Body of pancreas (tissue), 4 donors: ENCODE data around the gene RYR3. TPM values are rescaled to one million over a fixed set of nuclear protein-coding genes. Genes with fewer than 3 reads are reported as not detected.

Experiments used
- ATAC-seq: fragments of 150-250 bp; one replicate; pipeline ENCODE4 v1.9.1; 2016
- DNase-seq, 4 donors: peaks; one replicate each; pipeline ENCODE4 v3.0.0-alpha.2; 2019
- H3K27ac ChIP-seq, 4 donors: fragments of 200-600 bp; sonication (generic); 1 replicate in 3 of 4; 2 replicates in 1 of 4; pipeline versions ENCODE4 v1.5.1 to v1.6.1; 2016 to 2019; ENCODE audit warnings: mild to moderate bottlenecking in 1 of 4, mixed read lengths in 1 of 4, moderate library complexity in 1 of 4
- H3K27me3 ChIP-seq, 2 donors: fragments of 200-600 bp; sonication (generic); one replicate each; pipeline ENCODE4 v1.6.0; 2016; ENCODE audit warnings: mild to moderate bottlenecking in 1 of 2
- H3K36me3 ChIP-seq, 2 donors: fragments of 200-600 bp; sonication (generic); replicated peaks in 1 of 2; 2 replicates each; pipeline ENCODE4 v1.5.1; 2016; ENCODE audit warnings: low read depth in 2 of 2; ENCODE audit not compliant: insufficient read depth in 1 of 2
- H3K4me1 ChIP-seq: fragments of 200-600 bp; sonication (generic); one replicate; pipeline ENCODE4 v1.6.0; 2016
- H3K4me3 ChIP-seq, 2 donors: fragments of 200-600 bp; sonication (generic); 1 replicate in 1 of 2; 2 replicates in 1 of 2; pipeline ENCODE4 v1.5.1; 2016 to 2019
- H3K9me3 ChIP-seq, 3 donors: fragments of 200-600 bp; sonication (generic); 1 replicate in 2 of 3; 2 replicates in 1 of 3; pipeline ENCODE4 v1.5.1; 2016
- POLR2A ChIP-seq, 3 donors: fragments of 450-650 bp; IDR thresholded peaks; one replicate each; pipeline ENCODE4 v1.6.1; 2016; ENCODE audit warnings: antibody characterized with exemption in 3 of 3, mild to moderate bottlenecking in 2 of 3
- WGBS, 2 donors: methylation state at CpG; one replicate each; pipeline ENCODE4 v1.1.5; 2017; 5-methylcytosine and 5-hydroxymethylcytosine counted together
- intact Hi-C: fragments of 100-400 bp; cut with DNase I; formaldehyde crosslinking; loops from one replicate; pipeline ENCODE4 v1.15.1; 2023
- total RNA-seq, 2 donors: library from RNA; depleted of rRNA; stranded (reverse); fragments of >200 nt; gene quantifications; one replicate each; pipeline ENCODE4 v1.1.0, GENCODE V29; 2016
- TF ChIP-seq, protein P1 (sequence below), 7 experiments: fragments of 450-650 bp in 4 of 7; fragments of 200-600 bp in 3 of 7; sonication (generic) in 3 of 7; IDR thresholded peaks; one replicate each; pipeline ENCODE4 v1.5.1; 2016 to 2019; ENCODE audit warnings: antibody characterized with exemption in 7 of 7

RYR3 gene
- total RNA-seq, 2 donors from 2014 or later: 0.26 to 0.66 TPM

- intact Hi-C loops: no loop called here
- 61 to 69% methylated on average over 7 of the region's 7 CpGs for WGBS, 2 donors
- H3K4me3 ChIP-seq: no peak overlapping the region
- H3K27ac ChIP-seq: no peak overlapping the region
- no peaks in the 10 kb centered on the region for H3K36me3 ChIP-seq
- H3K27me3 ChIP-seq: no peaks in the 10 kb centered on the region
- DNase-seq (no peak), ATAC-seq (no peak)
- no peaks in the 10 kb centered on the region for H3K9me3 ChIP-seq
- H3K4me1 ChIP-seq: no peaks in the 10 kb centered on the region
- TF ChIP-seq, protein P1, sequence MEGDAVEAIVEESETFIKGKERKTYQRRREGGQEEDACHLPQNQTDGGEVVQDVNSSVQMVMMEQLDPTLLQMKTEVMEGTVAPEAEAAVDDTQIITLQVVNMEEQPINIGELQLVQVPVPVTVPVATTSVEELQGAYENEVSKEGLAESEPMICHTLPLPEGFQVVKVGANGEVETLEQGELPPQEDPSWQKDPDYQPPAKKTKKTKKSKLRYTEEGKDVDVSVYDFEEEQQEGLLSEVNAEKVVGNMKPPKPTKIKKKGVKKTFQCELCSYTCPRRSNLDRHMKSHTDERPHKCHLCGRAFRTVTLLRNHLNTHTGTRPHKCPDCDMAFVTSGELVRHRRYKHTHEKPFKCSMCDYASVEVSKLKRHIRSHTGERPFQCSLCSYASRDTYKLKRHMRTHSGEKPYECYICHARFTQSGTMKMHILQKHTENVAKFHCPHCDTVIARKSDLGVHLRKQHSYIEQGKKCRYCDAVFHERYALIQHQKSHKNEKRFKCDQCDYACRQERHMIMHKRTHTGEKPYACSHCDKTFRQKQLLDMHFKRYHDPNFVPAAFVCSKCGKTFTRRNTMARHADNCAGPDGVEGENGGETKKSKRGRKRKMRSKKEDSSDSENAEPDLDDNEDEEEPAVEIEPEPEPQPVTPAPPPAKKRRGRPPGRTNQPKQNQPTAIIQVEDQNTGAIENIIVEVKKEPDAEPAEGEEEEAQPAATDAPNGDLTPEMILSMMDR (IDR thresholded peaks at IDR 0.05): no peak
- no peak for TF ChIP-seq POLR2A (IDR thresholded peaks at IDR 0.05)
Measured at GRCh38 chr15:33636234-33636633, 325.5 kb downstream of the RYR3 start.

DNA sequence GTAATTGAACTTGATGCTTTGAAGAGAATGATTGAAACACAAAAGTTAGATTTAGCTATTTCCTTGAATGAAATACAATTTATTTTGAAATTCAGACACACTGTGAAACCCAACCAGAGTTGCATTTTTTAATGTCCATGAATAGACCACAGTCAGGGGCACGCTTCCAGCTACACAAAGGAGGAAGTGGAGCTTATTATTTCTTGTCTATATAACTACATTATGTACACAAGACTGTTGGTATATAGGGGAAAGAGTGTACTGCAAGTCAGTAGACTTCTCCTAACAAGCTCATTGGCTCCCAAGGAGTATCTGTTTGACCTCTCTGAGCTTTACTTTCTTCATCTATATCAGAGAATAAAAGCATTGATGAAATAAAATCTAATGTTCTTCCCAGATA lies 326.2 kb downstream of the RYR3 start:
- Histone ChIP-seq H3K27me3 (no peaks in the 10 kb centered on the region), H3K9me3 (no peaks in the 10 kb centered on the region), H3K27ac (no peak overlapping the region), H3K4me1 (no peaks in the 10 kb centered on the region), H3K36me3 (no peaks in the 10 kb centered on the region), H3K4me3 (no peak overlapping the region)
- intact Hi-C loops: no loop called here
- no peak for ATAC-seq
- no peak for DNase-seq
- 45 to 59% methylated on average over 1 of the region's 1 CpG for WGBS, 2 donors
- no peak for TF ChIP-seq POLR2A (IDR thresholded peaks at IDR 0.05)
- TF ChIP-seq, protein P1 (IDR thresholded peaks at IDR 0.05): no peak

DNA sequence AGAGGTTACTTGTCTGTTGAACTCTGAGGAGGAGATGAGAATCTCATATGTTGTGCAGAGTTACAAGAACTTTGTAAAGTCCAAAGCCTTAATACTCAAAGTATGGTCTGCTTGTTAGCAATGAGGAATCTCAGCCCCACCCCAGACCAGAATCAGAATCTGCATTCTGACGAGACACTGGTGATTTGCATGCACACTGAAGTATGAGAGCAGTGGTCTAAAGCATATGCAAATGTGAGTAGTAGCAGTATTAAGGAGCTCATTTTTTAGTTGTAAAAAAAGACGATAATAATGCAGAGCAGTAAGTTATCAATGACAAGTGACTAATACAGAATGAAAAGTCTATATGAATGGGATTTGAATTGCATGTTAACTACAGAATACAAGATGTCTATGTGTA lies 327.7 kb downstream of the RYR3 start:
- Histone ChIP-seq H3K4me3 (no peak overlapping the region), H3K27ac (no peak overlapping the region), H3K36me3 (no peaks in the 10 kb centered on the region), H3K4me1 (no peaks in the 10 kb centered on the region), H3K27me3 (no peaks in the 10 kb centered on the region), H3K9me3 (no peaks in the 10 kb centered on the region)
- TF ChIP-seq, protein P1 (IDR thresholded peaks at IDR 0.05): no peak
- no peak for TF ChIP-seq POLR2A (IDR thresholded peaks at IDR 0.05)
- ATAC-seq: no peak
- DNase-seq: no peak
- WGBS, 2 donors: 68 to 73% methylated on average over 2 of the region's 2 CpGs
- intact Hi-C loops: no loop called here

- ATAC-seq (no peak), DNase-seq (no peak)
- intact Hi-C loops: no loop called here
- Histone ChIP-seq H3K36me3 (no peaks in the 10 kb centered on the region), H3K4me1 (no peaks in the 10 kb centered on the region), H3K9me3 (no peaks in the 10 kb centered on the region), H3K4me3 (no peak overlapping the region), H3K27ac (no peak overlapping the region), H3K27me3 (no peaks in the 10 kb centered on the region)
- 77 to 84% methylated on average over 4 of the region's 4 CpGs for WGBS, 2 donors
- no peak for TF ChIP-seq POLR2A (IDR thresholded peaks at IDR 0.05)
- TF ChIP-seq, protein P1 (IDR thresholded peaks at IDR 0.05): no peak
Measured at GRCh38 chr15:33639051-33639450, 328.3 kb downstream of the RYR3 start.

GRCh38 chr15:33639456-33639855 lies 328.7 kb downstream of the RYR3 start:
- 77 to 90% methylated on average over 4 of the region's 4 CpGs for WGBS, 2 donors
- no peak for ATAC-seq

More at GRCh38 chr15:33639456-33639855, 328.7 kb downstream of the RYR3 start:
- Histone ChIP-seq H3K36me3 (no peaks in the 10 kb centered on the region), H3K27ac (no peak overlapping the region), H3K9me3 (no peaks in the 10 kb centered on the region), H3K4me3 (no peak overlapping the region), H3K27me3 (no peaks in the 10 kb centered on the region), H3K4me1 (no peaks in the 10 kb centered on the region)
- TF ChIP-seq POLR2A (IDR thresholded peaks at IDR 0.05): no peak
- TF ChIP-seq, protein P1 (IDR thresholded peaks at IDR 0.05): no peak
- DNase-seq: no peak
- intact Hi-C loops: no loop called here
